Fibroblast of lung (primary cell): ENCODE results near the gene MYO5B. TPM values are rescaled to one million over a fixed set of nuclear protein-coding genes. Genes with fewer than 3 reads are reported as not detected.
A peak's percentile ranks its signal among the peaks of the same experiment; 100 is the strongest.

Experiments used
- DNase-seq, 2 donors: peaks; one replicate each; pipeline versions ENCODE4 v3.0.0 to v3.0.0-alpha.2; 2010; ENCODE audit warnings: low read depth in 2 of 2
- H2AFZ ChIP-seq: 2 replicates; pipeline ENCODE4 v1.5.1; 2012; ENCODE audit warnings: low read length, control low read depth, inconsistent platforms
- H3K27ac ChIP-seq: 2 replicates; pipeline ENCODE4 v1.5.1; 2011; ENCODE audit warnings: low read length, control low read depth; ENCODE audit not compliant: insufficient read depth
- H3K27me3 ChIP-seq: 2 replicates; pipeline ENCODE4 v1.5.1; 2011; ENCODE audit warnings: mild to moderate bottlenecking, low read length; ENCODE audit not compliant: control insufficient read depth, insufficient read depth
- H3K36me3 ChIP-seq: 2 replicates; pipeline ENCODE4 v1.5.1; 2011; ENCODE audit warnings: low read length; ENCODE audit not compliant: control insufficient read depth, insufficient read depth
- H3K4me1 ChIP-seq: 2 replicates; pipeline ENCODE4 v1.5.1; 2011; ENCODE audit warnings: low read length; ENCODE audit not compliant: control insufficient read depth, insufficient read depth; ENCODE audit errors: extremely low read depth
- H3K4me2 ChIP-seq: 2 replicates; pipeline ENCODE4 v1.5.1; 2011; ENCODE audit warnings: low read length, control low read depth; ENCODE audit not compliant: insufficient read depth; ENCODE audit errors: extremely low read depth
- H3K4me3 ChIP-seq, 4 experiments: fragments of 200-600 bp in 1 of 4; sonication (generic) in 1 of 4; replicated peaks in 1 of 4; 2 replicates each; pipeline ENCODE4 v1.5.1; 2011 to 2016; ENCODE audit warnings: low read length in 4 of 4, low read depth in 3 of 4, mild to moderate bottlenecking in 3 of 4, control low read depth in 2 of 4, inconsistent platforms in 1 of 4, mixed read lengths in 1 of 4; ENCODE audit not compliant: insufficient read depth in 1 of 4; ENCODE audit errors: control extremely low read depth in 1 of 4
- H3K79me2 ChIP-seq: 2 replicates; pipeline ENCODE4 v1.5.1; 2012; ENCODE audit warnings: mild to moderate bottlenecking, low read length, inconsistent platforms; ENCODE audit not compliant: control insufficient read depth, insufficient read depth
- H3K9ac ChIP-seq: 2 replicates; pipeline ENCODE4 v1.5.1; 2011; ENCODE audit warnings: mild to moderate bottlenecking, low read length, control low read depth; ENCODE audit not compliant: insufficient read depth
- H3K9me3 ChIP-seq: 2 replicates; pipeline ENCODE4 v1.5.1; 2012; ENCODE audit warnings: low read depth, low read length; ENCODE audit not compliant: control insufficient read depth, insufficient read depth
- H4K20me1 ChIP-seq: 2 replicates; pipeline ENCODE4 v1.5.1; 2011; ENCODE audit warnings: low read length; ENCODE audit not compliant: control insufficient read depth, insufficient read depth; ENCODE audit errors: extremely low read depth
- EZH2 ChIP-seq: IDR thresholded peaks from 2 replicates; pipeline ENCODE4 v1.5.1; 2012; ENCODE audit warnings: low read length, control low read depth, mild to moderate bottlenecking; ENCODE audit errors: missing control alignments
- polyA plus RNA-seq, 2 donors: library from polyadenylated mRNA; depleted of rRNA in 1 of 2; stranded (reverse) in 1 of 2; unstranded in 1 of 2; fragments of >200 nt; gene quantifications; 2 replicates each; pipeline ENCODE4 v1.2.1, GENCODE V29; 2011 to 2012; ENCODE audit warnings: missing spikeins in 1 of 2
- total RNA-seq: library from RNA; depleted of rRNA; stranded (reverse); fragments of >200 nt; gene quantifications from 2 replicates; pipeline ENCODE4 v1.2.1, GENCODE V29; 2014
- TF ChIP-seq, protein P1 (sequence below), 2 donors: IDR thresholded peaks in 1 of 2; conservative IDR thresholded peaks in 1 of 2; 1 replicate in 1 of 2; 2 replicates in 1 of 2; pipeline ENCODE4 v1.5.1; 2011 to 2012; ENCODE audit warnings: low read length in 2 of 2, control low read depth in 1 of 2, inconsistent platforms in 1 of 2, low read depth in 1 of 2, mild to moderate bottlenecking in 1 of 2

MYO5B gene
- total and polyA plus RNA-seq, 2 donors (not counting 1 experiment from before 2014, with no cell fraction given): under 0.01 to 0.06 TPM

DNA sequence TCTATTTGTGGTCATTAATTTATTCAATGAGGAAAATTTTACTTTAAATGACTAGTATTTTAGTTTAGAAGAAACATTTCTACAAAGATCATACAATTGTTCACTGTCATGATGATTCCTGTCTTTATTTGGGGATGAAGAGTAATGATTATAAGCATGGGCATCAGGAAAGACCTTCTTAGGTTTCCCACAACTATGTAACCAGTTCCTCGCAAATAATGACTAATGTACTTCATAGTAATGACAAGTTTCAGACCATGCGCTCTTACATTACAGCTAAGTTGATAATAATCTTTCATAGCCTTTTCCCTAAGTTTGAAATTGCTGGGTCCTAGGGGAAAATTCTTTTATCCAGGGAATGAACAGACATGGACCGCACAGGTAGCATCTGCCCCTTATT, 90.5 kb downstream of the MYO5B start:
- Histone ChIP-seq H3K9me3 (no peaks in the 10 kb centered on the region), H3K9ac (no peak overlapping the region), H3K27me3 (no peaks in the 10 kb centered on the region), H3K4me1 (peaks cover 3% of the 10 kb centered on the region), H2AFZ (no peak overlapping the region), H4K20me1 (no peaks in the 10 kb centered on the region), H3K4me2 (no peak overlapping the region), H3K79me2 (no peaks in the 10 kb centered on the region), H3K27ac (no peak overlapping the region), H3K4me3 (no peak overlapping the region), H3K36me3 (no peaks in the 10 kb centered on the region)
- TF ChIP-seq EZH2: no peak
- TF ChIP-seq, protein P1, sequence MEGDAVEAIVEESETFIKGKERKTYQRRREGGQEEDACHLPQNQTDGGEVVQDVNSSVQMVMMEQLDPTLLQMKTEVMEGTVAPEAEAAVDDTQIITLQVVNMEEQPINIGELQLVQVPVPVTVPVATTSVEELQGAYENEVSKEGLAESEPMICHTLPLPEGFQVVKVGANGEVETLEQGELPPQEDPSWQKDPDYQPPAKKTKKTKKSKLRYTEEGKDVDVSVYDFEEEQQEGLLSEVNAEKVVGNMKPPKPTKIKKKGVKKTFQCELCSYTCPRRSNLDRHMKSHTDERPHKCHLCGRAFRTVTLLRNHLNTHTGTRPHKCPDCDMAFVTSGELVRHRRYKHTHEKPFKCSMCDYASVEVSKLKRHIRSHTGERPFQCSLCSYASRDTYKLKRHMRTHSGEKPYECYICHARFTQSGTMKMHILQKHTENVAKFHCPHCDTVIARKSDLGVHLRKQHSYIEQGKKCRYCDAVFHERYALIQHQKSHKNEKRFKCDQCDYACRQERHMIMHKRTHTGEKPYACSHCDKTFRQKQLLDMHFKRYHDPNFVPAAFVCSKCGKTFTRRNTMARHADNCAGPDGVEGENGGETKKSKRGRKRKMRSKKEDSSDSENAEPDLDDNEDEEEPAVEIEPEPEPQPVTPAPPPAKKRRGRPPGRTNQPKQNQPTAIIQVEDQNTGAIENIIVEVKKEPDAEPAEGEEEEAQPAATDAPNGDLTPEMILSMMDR (conservative IDR thresholded peaks at IDR 0.05 in 1 of 2, IDR thresholded peaks at IDR 0.05 in 1 of 2; ENCODE audit: low read depth in 1 of 2, low read length in 2 of 2): no peak
- no peak for DNase-seq

DNA sequence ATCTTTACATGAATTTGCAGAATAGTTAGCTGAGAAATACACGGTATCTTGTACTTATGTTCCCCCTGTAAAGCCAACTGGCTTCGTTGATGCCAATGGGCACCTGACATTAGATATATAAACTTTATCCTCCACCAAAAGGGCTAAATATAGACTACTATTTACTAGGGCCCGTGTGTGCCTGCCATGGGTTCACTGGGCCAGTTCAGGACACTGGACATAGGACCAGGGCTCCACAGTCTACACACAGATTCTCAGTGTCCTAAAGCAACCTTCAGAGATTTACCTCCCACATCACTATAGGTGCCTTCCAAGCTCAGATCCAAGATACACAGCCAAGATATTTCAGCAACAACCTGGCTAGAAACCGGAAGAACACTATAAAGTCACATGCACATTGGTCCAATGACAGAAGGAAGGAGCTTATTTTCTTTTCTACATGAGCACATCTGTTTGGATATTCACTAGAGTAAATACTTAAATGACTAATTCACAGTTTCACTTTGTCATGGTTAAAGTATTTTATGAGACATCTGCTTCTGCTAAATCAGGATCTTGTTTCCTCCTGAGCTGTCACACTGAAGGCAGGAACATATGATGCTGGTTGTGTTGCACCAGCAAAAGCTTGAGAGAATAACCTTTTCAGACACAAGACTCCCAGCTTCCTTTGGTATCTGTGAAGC, 95.1 kb downstream of the MYO5B start:
- Histone ChIP-seq H3K9ac (no peak overlapping the region), H3K79me2 (no peaks in the 10 kb centered on the region), H2AFZ (no peak overlapping the region), H3K4me3 (no peak overlapping the region), H4K20me1 (no peaks in the 10 kb centered on the region), H3K27me3 (no peaks in the 10 kb centered on the region), H3K27ac (no peak overlapping the region), H3K36me3 (no peaks in the 10 kb centered on the region), H3K9me3 (no peaks in the 10 kb centered on the region), H3K4me1 (peaks cover 3% of the 10 kb centered on the region), H3K4me2 (no peak overlapping the region)
- no peak for TF ChIP-seq EZH2
- TF ChIP-seq, protein P1 (conservative IDR thresholded peaks at IDR 0.05 in 1 of 2, IDR thresholded peaks at IDR 0.05 in 1 of 2; ENCODE audit: low read depth in 1 of 2, low read length in 2 of 2): no peak
- peak in 1 of 2 donors; percentile 72 for DNase-seq

DNA sequence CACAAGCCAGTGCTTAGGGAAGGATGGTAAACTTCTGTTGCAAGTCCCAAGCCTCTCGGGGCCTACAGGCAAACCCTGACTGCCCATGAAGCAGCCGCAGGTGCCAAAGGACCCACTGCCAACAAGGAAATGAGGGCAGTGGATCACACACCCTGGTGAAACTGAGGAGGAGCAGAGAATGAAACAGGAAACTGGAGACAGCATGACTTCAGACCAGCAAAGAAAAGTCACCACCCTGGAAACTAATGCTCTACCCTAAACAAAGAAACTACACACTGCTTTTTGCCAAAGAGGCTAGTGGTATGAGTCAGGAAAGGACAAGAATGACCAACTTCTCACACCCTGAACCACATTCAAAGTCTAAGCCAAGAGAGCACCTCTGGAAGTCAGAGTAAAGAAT, 97.2 kb downstream of the MYO5B start:
- Histone ChIP-seq H3K4me2 (no peak overlapping the region), H3K4me3 (no peak overlapping the region), H3K4me1 (peaks cover 3% of the 10 kb centered on the region), H3K9me3 (no peaks in the 10 kb centered on the region), H3K27ac (no peak overlapping the region), H3K9ac (no peak overlapping the region), H3K27me3 (no peaks in the 10 kb centered on the region), H3K36me3 (no peaks in the 10 kb centered on the region), H2AFZ (no peak overlapping the region), H3K79me2 (no peaks in the 10 kb centered on the region), H4K20me1 (no peaks in the 10 kb centered on the region)
- DNase-seq: peak in 1 of 2 donors; percentile 60
- TF ChIP-seq, protein P1 (conservative IDR thresholded peaks at IDR 0.05 in 1 of 2, IDR thresholded peaks at IDR 0.05 in 1 of 2; ENCODE audit: low read depth in 1 of 2, low read length in 2 of 2): no peak
- TF ChIP-seq EZH2: no peak
